Hepatocyte (in vitro differentiated cells): ENCODE measurements around the gene MAST4. TPM values are rescaled to one million over a fixed set of nuclear protein-coding genes. Genes with fewer than 3 reads are reported as not detected.

Source experiments
- DNase-seq: peaks from one replicate; pipeline ENCODE4 v3.0.0-alpha.2; 2016; ENCODE audit warnings: low spot score
- H2AFZ ChIP-seq: fragments of 200-600 bp; sonication (generic); 2 replicates; pipeline ENCODE4 v1.6.0; 2016; ENCODE audit warnings: antibody characterized with exemption, mild to moderate bottlenecking
- H3K27ac ChIP-seq: fragments of 200-600 bp; sonication (generic); 2 replicates; pipeline ENCODE4 v1.5.1; 2016; ENCODE audit warnings: mild to moderate bottlenecking
- H3K27me3 ChIP-seq: fragments of 200-600 bp; sonication (generic); 2 replicates; pipeline ENCODE4 v1.6.1; 2016
- H3K36me3 ChIP-seq: fragments of 200-600 bp; sonication (generic); replicated peaks from 2 replicates; pipeline ENCODE4 v1.5.1; 2016; ENCODE audit warnings: low read depth; ENCODE audit not compliant: insufficient read depth
- H3K4me1 ChIP-seq: fragments of 200-600 bp; sonication (generic); 2 replicates; pipeline ENCODE4 v1.5.1; 2016; ENCODE audit warnings: mild to moderate bottlenecking, moderate library complexity; ENCODE audit not compliant: insufficient read depth
- H3K4me2 ChIP-seq: fragments of 200-600 bp; sonication (generic); 2 replicates; pipeline ENCODE4 v1.6.0; 2016
- H3K4me3 ChIP-seq: fragments of 200-600 bp; sonication (generic); 2 replicates; pipeline ENCODE4 v1.5.1; 2016; ENCODE audit warnings: mild to moderate bottlenecking
- H3K79me2 ChIP-seq: fragments of 200-600 bp; sonication (generic); 2 replicates; pipeline ENCODE4 v1.6.0; 2017; ENCODE audit warnings: mild to moderate bottlenecking
- H3K9me2 ChIP-seq: fragments of 200-600 bp; sonication (generic); replicated peaks from 2 replicates; pipeline ENCODE4 v1.6.0; 2017; ENCODE audit warnings: mild to moderate bottlenecking; ENCODE audit not compliant: insufficient read depth
- H3K9me3 ChIP-seq: fragments of 200-600 bp; sonication (generic); 2 replicates; pipeline ENCODE4 v1.5.1; 2016; ENCODE audit warnings: low read depth, mild to moderate bottlenecking
- H4K20me1 ChIP-seq: fragments of 200-600 bp; sonication (generic); 2 replicates; pipeline ENCODE4 v1.6.0; 2016; ENCODE audit warnings: mild to moderate bottlenecking; ENCODE audit not compliant: insufficient read depth, poor library complexity, severe bottlenecking
- EZH2 ChIP-seq: fragments of 200-600 bp; sonication (generic); IDR thresholded peaks from 2 replicates; pipeline ENCODE4 v1.6.1; 2016; ENCODE audit warnings: antibody characterized with exemption, mild to moderate bottlenecking, borderline replicate concordance
- EZH2phosphoT487 ChIP-seq: fragments of 200-600 bp; sonication (generic); IDR thresholded peaks from one replicate; pipeline ENCODE4 v1.6.1; 2018; ENCODE audit warnings: antibody characterized with exemption, mild to moderate bottlenecking, low read depth, moderate library complexity; ENCODE audit not compliant: unreplicated experiment, severe bottlenecking
- WGBS: methylation state at CpG from one replicate; pipeline ENCODE4 v1.1.6; 2016; ENCODE audit warnings: low lambda C conversion rate; ENCODE audit errors: missing lambda C conversion rate; 5-methylcytosine and 5-hydroxymethylcytosine counted together
- polyA plus RNA-seq: library from polyadenylated mRNA; unstranded; fragments of >200 nt; fragmentation: Nextera tagmentation; extraction: Ambion mirVana; gene quantifications from 2 replicates; pipeline ENCODE4 v1.2.1, GENCODE V29; 2016
- total RNA-seq: library from RNA; depleted of rRNA; stranded (reverse); fragments of >200 nt; gene quantifications from 2 replicates; pipeline ENCODE4 v1.2.3, GENCODE V29; 2014
- TF ChIP-seq, protein P1 (sequence below): fragments of 200-600 bp; sonication (generic); IDR thresholded peaks from 2 replicates; pipeline ENCODE4 v1.5.1; 2016; ENCODE audit warnings: antibody characterized with exemption, mild to moderate bottlenecking; ENCODE audit not compliant: poor library complexity

Gene MAST4
- total and polyA plus RNA-seq, 2 experiments from 2014 or later = 11.7 to 13.2 TPM

DNA sequence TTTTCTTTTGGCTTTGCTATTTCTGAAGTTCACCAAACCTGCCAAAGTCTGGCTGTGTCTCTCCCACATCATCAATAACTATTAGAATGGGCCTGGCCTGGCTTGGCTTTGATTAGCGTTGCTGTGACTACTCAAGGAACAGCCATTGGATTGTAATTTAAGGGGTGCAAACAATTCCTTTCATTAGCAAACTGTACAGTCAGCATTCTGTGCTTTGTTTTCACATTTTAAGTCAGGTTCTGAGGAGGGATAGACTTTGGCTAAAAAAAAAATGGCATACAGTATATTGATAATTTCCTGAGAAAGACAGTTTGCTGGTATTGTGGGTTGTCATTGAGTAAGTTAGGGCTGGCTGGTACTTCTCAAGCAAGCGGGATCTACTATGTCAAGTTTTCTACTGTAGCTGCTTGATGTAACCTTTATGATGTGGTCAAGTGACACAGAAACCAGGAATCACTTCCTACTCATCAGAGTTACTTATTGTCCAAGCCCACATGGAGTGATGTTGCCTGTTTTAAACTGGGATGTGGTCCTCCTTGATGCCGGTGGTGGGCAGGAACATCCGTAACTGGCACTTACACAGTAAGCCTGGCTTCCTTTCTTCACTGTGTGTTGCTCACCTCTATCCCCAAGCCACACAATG, 439.0 kb downstream of the MAST4 start:
- no peak overlapping the region for H2AFZ ChIP-seq
- H3K4me1 ChIP-seq = peaks cover 29% of the 10 kb centered on the region
- H3K4me2 ChIP-seq = no peak overlapping the region
- H3K9me3 ChIP-seq = no peaks in the 10 kb centered on the region
- H3K27ac ChIP-seq = no peak overlapping the region
- no peaks in the 10 kb centered on the region for H4K20me1 ChIP-seq
- TF ChIP-seq, protein P1, sequence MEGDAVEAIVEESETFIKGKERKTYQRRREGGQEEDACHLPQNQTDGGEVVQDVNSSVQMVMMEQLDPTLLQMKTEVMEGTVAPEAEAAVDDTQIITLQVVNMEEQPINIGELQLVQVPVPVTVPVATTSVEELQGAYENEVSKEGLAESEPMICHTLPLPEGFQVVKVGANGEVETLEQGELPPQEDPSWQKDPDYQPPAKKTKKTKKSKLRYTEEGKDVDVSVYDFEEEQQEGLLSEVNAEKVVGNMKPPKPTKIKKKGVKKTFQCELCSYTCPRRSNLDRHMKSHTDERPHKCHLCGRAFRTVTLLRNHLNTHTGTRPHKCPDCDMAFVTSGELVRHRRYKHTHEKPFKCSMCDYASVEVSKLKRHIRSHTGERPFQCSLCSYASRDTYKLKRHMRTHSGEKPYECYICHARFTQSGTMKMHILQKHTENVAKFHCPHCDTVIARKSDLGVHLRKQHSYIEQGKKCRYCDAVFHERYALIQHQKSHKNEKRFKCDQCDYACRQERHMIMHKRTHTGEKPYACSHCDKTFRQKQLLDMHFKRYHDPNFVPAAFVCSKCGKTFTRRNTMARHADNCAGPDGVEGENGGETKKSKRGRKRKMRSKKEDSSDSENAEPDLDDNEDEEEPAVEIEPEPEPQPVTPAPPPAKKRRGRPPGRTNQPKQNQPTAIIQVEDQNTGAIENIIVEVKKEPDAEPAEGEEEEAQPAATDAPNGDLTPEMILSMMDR = no peak
- no peak for TF ChIP-seq EZH2
- TF ChIP-seq EZH2phosphoT487 = no peak
- 93% methylated on average over 4 of the region's 4 CpGs for WGBS
- no peaks in the 10 kb centered on the region for H3K36me3 ChIP-seq
- H3K9me2 ChIP-seq = no peaks in the 10 kb centered on the region
- no peak for DNase-seq
- no peak overlapping the region for H3K4me3 ChIP-seq
- no peaks in the 10 kb centered on the region for H3K27me3 ChIP-seq
- peaks cover 74% of the 10 kb centered on the region for H3K79me2 ChIP-seq

DNA sequence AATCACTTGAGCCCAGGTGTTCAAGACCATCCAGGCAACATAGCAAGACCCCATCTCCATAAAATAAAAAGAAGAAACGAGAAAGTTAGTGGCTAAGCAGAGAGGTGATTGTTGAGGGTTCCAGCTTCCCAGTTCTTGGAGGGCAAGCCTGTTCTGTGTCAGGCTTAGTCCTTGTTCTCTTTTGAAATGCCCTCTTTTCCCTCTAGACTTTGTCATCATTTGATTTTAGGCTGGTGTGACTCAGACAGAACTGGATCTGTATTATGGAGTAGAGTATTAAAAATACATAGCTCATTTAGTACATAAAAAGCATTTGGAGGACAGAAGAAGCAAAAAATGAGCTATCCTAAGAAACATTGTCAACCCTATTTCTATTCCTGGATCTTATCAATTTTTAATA, 441.0 kb downstream of the MAST4 start:
- Histone ChIP-seq H4K20me1 (no peaks in the 10 kb centered on the region), H3K4me2 (no peak overlapping the region), H2AFZ (no peak overlapping the region), H3K9me3 (no peaks in the 10 kb centered on the region), H3K4me1 (peaks cover 19% of the 10 kb centered on the region), H3K27me3 (no peaks in the 10 kb centered on the region), H3K36me3 (no peaks in the 10 kb centered on the region), H3K79me2 (peaks cover 76% of the 10 kb centered on the region), H3K4me3 (no peak overlapping the region), H3K9me2 (no peaks in the 10 kb centered on the region), H3K27ac (no peak overlapping the region)
- 81% methylated on average over 1 of the region's 1 CpG for WGBS
- DNase-seq = no peak
- TF ChIP-seq EZH2phosphoT487 (no peak), EZH2 (no peak)
- TF ChIP-seq, protein P1 = no peak

DNA sequence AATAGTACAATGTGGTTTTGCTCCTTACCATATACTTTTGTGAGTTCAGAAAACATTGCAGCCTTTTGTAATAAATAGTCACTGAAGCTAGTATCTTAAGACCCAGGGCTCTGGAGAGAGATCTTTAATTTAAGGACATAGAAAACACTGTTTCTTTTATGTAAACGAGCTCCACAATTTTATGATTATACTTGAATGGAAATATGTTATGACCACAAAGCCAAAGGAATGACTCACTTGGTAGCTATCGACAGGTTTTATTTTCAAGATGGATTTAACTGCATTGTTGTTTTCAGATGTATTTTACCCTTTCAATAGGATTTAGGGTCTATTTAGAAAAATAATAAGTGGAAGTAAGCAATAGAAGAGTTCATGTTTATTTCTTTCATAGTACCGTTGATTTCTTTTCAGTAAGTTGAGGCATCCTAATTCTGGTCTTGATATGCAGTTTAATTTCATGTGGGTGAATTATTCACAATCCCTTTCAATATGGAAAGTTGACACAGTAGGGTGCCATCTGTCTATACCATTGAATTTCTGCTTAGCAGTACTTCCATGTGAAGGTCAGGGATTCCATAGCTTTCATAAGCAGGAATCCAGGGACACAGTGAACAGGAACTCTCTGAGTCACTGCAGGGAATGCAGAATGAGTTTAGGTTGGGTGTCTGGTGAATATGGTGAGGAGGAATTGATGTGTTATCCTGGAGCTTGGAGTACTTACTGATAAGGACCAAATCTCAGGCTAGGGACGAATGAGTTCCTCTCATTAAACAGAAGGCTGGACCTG, 442.8 kb downstream of the MAST4 start:
- Histone ChIP-seq H3K4me1 (peaks cover 10% of the 10 kb centered on the region), H2AFZ (no peak overlapping the region), H4K20me1 (no peaks in the 10 kb centered on the region), H3K4me2 (no peak overlapping the region), H3K27me3 (no peaks in the 10 kb centered on the region), H3K9me2 (no peaks in the 10 kb centered on the region), H3K27ac (peak overlapping the region; percentile 46), H3K79me2 (peaks cover 78% of the 10 kb centered on the region), H3K4me3 (no peak overlapping the region), H3K9me3 (no peaks in the 10 kb centered on the region), H3K36me3 (no peaks in the 10 kb centered on the region)
- 75% methylated on average over 4 of the region's 4 CpGs for WGBS
- TF ChIP-seq EZH2 (no peak), EZH2phosphoT487 (no peak)
- TF ChIP-seq, protein P1 = no peak
- DNase-seq = no peak
